ENCODE measurements around the gene ELF1.
"Not testable (repeated sequence)": the region's sequence is repeated elsewhere in the genome, so short reads cannot be mapped to it uniquely, and the experiment has no call there.

ELF1 gene

DNA sequence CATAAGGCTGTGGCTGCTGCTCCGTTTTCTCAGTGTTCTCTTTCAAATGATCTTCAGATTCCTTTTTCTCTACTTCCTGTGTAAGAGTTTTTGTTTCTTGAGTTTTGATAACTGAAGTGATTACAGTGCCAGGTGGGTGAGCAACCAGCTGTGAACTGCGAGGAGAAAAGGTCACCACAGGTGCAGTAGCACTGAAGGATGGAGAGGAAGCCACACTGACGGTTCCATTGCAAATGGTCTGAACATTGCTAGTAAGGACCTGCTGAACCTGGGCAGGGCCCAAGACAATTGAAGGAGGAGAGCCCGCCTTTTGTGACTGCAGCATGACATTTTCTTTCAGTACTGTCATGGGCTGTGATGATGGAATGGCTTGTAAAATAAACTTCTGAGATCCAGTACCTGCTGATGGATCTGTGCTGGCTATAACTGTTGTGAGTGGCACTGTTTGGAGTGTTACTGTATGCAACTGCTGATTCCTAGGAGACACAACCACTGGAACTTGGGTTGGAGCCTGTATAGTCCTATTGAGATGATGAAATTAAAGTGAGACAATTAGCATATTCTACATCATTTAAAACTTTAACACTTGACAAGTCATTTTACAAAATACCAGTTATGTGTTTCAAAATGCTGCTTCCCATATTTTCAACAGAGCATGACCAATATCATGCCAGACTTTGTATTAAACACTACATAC, 85.5 kb downstream of the ELF1 start:
- DNase-seq (ENCODE audit: low spot score), result no peak

DNA sequence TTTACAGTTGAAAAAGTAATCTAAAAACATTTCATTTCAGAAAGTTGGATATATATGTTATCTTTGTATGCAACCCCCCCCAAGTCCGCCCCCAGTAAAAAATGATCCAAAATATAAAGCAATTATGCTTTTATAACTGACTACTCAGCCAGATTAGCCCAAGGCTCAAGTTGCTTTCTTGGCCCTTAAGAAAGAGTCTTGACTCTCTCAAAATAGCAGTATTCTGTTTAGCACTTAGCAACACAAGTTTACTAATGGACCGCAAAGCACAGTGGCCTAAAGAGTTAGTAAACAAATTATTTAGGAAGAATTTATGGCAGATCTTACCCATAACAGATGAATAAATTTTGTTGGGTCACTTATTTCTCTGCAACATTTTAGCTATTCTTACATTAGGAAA, 86.9 kb downstream of the ELF1 start:
- DNase-seq (ENCODE audit: low spot score), result no peak

GRCh38 chr13:40931719-40932118, 87.4 kb downstream of the ELF1 start:
- DNase-seq (ENCODE audit: low spot score), result no peak

- DNase-seq (ENCODE audit: low spot score), result not testable (repeated sequence)
Measured at GRCh38 chr13:40929883-40930282, 89.2 kb downstream of the ELF1 start.

GRCh38 chr13:40928980-40929379, 90.1 kb downstream of the ELF1 start:
- DNase-seq (ENCODE audit: low spot score), result no peak

DNA sequence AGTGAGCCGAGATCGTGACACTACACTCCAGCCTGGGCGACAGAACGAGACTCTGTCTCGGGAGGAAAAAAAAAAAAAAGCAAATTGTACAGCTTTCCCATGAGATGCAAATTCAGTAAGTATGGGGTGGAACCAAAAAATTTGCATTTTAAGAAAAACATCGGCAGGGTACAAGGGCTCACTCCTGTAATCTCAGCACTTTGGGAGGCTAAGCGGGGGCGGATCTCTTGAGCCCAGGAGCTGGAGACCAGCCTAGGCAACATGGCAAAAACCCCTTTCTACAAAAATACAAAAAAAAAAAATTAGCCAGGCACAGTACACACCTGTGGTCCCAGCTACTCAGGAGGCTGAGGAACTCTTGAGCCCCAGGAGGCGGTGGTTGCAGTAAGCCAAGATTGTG, 91.2 kb downstream of the ELF1 start:
- DNase-seq (ENCODE audit: low spot score), result no peak

DNA sequence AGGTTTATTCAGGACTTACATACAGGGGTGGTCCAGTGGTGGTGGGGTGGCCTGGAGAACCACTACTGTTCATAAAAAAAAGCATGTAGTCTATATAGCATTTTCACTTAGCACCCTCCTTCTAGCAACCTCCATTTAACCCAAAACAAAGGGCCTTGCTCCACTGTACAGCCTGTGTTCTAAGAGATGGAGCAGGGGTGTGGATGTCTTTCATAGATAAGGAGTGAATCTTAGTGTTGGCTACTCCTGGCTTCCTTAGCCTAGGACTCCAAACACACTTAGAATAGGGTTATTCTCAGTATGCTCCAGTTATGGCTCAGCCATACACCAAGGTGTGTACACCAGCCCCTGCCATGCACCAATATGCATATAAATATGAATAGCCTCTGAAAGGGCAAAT, 95.2 kb downstream of the ELF1 start:
- no peak for DNase-seq (ENCODE audit: low spot score)

DNA sequence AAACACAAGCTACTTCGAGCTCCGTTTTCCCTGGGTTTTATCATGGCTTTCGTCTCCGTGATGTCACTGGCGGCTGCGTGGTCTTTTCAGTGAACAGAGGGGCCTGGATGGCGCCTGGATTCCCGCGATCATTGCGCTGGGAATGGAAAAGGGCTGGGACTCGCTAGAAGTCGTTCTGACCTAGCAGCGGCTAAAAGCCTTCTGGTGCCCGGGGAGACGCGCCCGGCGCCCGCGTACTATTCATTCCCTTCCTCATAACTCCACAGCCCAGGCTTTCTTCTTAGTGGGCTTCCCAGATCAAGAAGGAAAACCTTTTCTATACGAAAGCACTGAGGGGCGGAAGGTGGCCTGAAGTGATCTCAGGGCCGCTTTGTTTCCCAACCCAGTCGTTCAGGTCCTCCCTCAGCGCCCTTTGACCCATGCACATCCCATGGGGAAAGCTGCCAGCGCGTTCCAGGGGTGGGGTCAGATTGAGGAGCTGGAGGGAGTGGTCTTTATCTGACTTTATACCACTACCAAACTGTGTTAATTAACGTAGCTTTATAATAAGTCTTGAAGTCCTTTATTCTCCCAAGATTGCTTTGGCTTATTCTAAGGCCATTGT, 96.6 kb downstream of the ELF1 start:
- DNase-seq (ENCODE audit: low spot score), result no peak

DNA sequence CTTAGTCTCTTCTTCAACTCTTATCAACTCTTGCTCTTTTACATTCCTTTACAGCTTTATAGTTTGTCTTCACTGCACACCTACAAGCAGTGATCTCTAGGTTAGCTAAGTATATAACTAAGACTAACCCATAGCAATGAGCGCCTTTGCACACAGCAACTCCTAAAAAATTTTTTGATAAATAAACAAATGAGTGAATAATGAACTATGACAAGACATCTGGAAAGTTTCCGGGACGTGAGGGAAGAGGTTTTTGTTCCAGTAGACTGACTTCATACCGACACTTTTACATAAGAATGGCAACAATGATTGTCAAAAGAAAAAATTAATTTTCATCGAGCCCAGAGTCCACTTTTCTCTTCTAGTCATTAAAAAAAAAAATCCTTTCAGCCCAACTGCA, 98.3 kb downstream of the ELF1 start:
- DNase-seq (ENCODE audit: low spot score), result no peak

DNA sequence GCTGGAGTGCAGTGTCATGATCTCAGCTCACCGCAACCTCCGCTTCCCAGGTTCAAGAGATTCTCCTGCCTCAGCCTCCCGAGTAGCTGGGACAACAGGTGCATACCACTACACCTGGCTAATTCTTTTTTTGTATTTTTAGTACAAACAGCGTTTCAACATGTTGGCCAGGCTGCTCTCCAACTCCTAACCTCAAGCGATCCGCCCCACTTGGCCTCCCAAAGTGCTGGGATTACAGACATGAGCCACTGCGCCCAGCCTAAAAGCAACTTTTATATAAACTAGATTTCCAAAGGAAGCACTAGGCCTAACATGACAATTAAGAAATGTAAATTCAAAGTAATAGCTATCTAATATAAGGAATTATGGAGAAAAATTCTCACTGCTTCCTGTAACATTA, 99.2 kb downstream of the ELF1 start:
- not testable (repeated sequence) for DNase-seq (ENCODE audit: low spot score)

DNA sequence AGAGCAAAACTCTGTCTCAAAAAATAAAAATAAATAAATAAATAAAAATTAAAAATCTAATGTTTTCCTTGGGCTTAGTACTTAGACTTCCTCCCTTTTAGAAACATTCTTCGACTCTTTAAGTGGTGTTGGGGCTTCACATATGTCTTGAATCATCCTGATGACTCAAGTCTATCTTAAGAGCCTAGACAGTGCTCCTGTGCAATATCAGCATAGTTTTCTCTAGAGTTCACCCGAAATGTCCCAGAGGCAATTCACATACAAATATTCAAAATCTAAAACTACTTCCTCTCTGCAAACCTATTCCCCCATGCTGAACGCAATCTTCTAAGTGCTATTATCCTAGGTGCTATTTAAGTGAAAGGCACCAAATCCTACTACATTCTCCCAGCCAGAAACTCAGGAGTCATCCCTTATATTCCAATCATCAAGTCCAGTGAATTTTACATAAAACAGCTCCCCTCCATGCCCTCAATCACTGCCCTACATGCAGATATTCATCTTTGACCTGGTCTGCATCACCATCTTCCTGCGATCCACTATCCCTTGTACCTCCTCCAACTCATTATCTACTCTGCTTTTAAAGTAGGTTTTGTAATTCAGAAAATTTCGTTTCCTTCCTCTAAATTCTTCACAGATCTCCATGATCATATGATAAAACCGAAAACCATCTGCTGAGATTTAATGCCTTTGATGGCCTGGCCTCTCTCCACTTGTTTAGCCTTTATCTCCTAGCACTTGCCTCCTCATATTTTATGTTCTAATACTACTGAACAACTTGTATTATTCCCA, 102.7 kb downstream of the ELF1 start:
- no peak for DNase-seq (ENCODE audit: low spot score)

GRCh38 chr13:40914863-40915262, 104.3 kb downstream of the ELF1 start:
- DNase-seq (ENCODE audit: low spot score), result not testable (repeated sequence)

DNA sequence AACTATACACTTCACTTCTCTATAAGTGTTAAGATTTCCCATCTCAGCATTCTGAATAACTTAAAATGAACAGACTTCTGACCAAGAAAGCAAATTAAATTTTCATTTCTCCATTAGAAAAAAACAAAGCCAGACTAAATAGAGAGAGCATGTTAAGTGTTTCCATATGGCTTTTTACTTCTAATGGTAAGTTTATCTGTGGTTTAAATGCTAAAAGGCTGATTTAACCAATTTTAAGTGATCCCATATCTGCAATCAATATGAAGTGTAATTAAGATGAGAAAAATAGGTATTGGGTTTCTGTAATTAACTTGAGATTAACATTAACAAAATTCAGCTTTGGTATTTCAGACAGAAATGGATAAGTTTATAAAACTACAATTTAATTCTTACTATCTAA, 107.8 kb downstream of the ELF1 start:
- DNase-seq (ENCODE audit: low spot score), result no peak

DNA sequence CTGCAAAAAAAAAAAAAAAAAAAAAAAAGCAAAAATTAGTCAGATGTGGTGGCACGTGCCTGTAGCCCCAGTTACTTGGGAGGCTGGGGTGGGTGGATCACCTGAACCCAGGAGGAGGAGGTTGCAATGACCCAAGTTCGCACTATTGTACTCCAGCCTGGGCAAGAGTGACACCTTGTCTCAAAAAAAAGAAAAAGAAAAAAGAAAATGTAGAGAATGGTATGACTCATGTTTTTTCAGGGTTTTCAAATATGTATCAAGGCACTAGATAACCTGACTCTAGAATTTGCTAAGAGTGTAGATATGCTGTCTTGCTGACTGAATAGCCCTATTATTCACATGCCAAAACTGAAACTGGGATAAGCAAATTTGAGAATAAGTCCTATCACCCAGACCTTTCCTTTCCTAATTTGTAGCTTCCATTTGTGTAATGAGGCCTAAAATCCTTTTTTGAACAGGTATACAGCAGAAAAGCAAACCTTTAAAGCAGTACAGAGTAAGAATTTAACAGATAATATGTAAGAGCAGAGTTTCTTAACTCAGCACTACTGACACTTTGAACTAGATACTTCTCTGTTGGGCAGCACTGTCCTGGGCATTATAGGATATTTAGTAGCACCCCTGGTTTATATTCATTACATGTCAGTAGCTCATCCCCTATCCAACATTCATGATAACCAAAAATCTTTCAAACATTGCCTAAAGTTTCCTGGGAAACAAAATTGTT, 108.6 kb downstream of the ELF1 start:
- no peak for DNase-seq (ENCODE audit: low spot score)

DNA sequence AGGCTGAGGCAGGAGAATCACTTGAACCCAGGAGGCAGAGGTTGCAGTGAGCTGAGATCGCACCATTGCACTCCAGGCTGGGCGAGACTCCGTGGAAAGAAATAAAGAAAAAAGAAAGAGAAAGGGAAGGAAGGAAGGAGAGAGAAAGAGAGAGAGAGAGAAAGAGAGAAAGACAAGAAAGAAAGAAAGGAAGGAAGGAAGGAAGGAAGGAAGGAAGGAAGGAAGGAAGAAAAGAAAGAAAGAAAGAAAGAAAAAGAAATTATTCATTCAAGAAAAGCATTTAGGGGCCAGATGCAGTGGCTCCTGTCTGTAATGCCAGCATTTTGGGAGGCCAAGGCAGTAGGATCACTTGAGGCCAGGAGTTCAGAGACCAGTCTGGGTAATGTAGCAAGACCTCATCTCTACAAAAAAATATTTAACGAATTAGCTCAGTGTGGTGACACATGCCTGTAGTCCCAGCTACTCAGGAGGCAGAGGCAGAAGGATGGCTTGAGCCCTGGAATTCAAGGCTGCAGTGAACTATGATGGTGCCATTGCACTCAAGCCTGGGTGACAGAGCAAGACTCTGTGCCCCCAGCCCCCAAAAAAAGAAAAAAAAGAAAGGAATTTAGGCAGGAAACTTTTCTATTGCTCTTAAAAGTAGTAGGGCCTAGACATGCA, 109.4 kb downstream of the ELF1 start:
- not testable (repeated sequence) for DNase-seq (ENCODE audit: low spot score)

- no peak for DNase-seq (ENCODE audit: low spot score)
Measured at GRCh38 chr13:40908546-40908945, 110.6 kb downstream of the ELF1 start.

DNA sequence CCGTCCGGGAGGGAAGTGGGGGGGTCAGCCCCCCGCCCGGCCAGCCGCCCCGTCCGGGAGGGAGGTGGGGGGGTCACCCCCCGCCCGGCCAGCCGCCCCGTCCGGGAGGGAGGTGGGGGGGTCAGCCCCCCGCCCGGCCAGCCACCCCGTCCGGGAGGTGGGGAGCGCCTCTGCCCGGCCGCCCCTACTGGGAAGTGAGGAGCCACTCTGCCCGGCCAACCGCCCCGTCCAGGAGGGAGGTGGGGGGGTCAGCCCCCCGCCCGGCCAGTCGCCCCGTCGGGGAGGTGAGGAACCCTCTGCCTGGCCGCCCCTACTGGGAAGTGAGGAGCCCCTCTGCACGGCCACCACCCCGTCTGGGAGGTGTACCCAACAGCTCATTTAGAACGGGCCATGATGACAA, 118.1 kb downstream of the ELF1 start:
- not testable (repeated sequence) for DNase-seq (ENCODE audit: low spot score)

GRCh38 chr13:40900568-40900967, 118.5 kb downstream of the ELF1 start:
- not testable (repeated sequence) for DNase-seq (ENCODE audit: low spot score)

GRCh38 chr13:40897053-40897452, 122.1 kb downstream of the ELF1 start:
- no peak for DNase-seq (ENCODE audit: low spot score)

DNA sequence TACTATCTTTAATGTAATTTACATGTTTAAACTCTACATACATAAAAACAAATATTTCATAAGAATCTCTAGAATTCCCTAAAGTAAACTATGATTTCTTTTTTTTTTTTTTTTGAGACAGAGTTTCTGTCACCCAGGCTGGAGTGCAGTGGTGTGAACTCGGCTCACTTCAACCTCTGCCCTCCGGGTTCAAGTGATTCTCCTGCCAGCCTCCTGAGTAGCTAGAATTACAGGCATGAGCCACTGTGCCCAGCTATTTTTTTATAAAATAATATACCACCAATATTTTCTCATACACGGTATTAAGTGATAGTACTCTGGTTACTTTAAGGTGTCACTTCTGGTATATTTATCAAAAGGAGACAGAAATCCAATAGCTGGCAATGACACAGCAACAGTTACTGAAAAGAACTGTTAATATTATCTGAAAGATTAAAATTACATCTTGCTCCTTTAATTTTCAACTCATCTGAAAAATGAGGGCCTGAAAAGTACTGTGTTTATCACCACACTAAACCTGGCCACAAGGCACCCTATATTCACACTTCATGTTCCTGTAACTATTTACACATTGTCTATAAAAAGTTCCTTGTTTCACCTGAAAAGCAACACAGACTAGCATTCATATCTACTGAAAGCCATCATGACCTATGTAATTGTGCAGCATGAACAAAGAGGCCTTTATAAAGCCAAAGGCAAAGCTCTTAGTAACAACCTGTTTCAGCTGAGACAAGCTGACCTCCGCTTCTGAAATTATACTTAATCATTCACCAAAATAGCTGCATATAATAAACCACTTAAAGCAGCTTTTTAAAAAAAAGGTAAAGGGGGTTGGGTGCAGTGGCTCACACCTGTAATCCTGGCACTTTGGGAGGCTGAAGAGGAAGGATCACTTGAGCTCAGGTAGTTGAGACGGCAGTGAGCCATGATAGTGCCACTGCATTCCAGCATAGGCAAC, 123.6 kb downstream of the ELF1 start:
- DNase-seq (ENCODE audit: low spot score), result no peak

DNA sequence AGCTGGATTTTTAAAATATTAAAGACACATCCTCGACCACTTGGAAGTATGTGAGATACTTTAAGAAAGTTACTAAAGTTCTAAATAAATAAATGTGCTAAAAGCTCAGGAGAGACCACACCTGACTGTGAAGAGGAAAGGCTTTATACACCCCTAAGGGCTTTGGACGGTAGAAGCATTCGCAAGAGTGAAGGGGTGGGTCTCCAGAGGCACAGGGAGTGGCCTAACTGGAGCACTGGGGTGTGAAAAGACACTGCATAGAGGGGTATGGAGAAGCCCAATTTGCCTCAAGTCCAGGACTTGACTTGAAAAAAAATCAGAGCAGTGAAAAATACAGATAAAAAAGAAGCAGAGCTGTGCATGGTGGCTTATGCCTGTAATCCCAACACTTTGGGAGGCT, 125.5 kb downstream of the ELF1 start:
- not testable (repeated sequence) for DNase-seq (ENCODE audit: low spot score)

Measured in putamen (tissue), 1 donor.